GM18505 (cell line): ENCODE measurements around the gene TRAIP.

Experiments used
- ATAC-seq: cut with Tn5 transposase; IDR thresholded peaks from one replicate; pipeline ENCODE4 v1.9.1; 2021; ENCODE audit not compliant: unreplicated experiment
- POLR2A ChIP-seq: IDR thresholded peaks from 4 replicates; pipeline ENCODE4 v1.6.1; 2011; ENCODE audit warnings: borderline replicate concordance; ENCODE audit not compliant: insufficient read depth, insufficient read length; ENCODE audit errors: extremely low read depth

Gene TRAIP

GRCh38 chr3:49886922-49887265, 30.5 kb upstream of the TRAIP start:
- ATAC-seq, result no peak
- TF ChIP-seq POLR2A, result no peak

- no peak for TF ChIP-seq POLR2A
- ATAC-seq, result no peak
These were observed 27.6 kb upstream of the TRAIP start for GRCh38 chr3:49883998-49884397.

DNA sequence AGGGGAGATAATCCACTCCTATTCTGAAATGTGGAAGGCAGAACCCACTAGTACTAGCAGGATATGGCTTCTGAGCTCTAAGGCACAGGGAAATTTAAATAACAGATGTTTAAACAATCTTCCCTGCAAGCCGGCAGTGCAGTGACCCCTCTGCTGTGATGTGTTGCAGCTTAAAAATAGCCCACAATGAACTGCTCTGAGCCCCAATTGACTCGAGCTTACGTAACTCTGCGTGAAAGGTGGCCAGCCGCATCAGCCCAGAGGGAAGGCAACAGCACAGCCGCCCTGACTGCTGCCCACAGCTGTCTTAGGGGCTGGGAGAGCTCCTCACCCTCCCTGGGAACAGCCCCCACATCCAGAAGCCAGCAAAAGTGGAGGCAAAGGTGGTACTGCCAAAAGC, 25.8 kb upstream of the TRAIP start:
- no peak for ATAC-seq
- TF ChIP-seq POLR2A, result no peak

DNA sequence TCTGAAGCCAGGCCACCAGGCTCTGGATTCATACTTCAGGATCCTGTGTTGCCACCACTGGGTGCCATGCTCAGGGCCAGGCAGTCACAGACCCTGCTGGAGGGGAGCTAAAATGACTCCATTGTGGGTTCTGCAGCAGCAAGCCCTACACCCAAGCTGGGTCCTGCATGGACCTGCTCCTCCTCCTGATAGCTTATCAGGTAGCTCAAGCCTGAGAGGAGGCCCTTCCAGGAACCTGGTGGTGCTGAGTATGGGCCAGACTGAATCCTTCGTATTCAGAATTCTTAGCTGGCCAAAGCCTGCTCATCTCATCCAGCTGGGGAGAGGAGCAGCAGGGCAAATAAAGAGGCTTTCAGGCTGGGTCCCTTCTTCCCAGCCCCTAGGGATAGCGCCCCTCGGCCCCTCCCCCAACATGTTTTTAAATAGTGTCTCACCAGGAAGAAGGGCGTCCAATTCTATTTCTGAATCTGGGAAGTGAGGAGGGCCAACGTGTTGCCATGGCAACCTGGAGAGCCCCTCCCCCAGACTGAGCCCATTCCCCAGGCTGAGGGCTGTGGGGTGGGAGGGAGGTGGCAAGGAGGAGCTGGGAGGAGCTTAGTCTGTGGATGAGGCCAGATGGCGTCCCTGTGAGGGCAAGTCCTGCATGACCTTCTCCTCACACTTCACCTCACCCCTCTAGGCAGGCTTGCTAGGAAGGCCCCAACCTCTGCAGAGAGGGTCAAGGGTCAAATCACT, 24.4 kb upstream of the TRAIP start:
- ATAC-seq, result no peak
- no peak for TF ChIP-seq POLR2A

DNA sequence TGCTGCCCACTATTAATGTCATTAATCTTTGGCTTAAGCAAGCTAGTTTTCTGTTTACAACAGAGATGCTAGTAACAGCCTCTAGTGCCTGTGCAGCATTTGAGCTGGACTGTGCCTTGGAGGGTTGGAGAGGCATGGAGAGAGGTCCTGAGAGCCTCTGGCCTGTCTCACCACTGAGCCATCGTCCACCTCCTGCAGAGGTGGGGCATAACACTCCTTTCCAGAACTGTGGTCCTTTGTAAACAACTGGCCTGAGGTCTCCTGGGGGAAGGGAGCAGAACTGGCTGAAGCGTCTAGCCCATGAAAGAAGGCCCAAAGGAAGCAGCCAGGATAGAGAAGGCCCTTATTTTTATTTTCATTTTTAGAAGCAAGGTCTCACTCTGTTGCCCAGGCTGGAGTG, 23.4 kb upstream of the TRAIP start:
- ATAC-seq, result no peak
- no peak for TF ChIP-seq POLR2A

DNA sequence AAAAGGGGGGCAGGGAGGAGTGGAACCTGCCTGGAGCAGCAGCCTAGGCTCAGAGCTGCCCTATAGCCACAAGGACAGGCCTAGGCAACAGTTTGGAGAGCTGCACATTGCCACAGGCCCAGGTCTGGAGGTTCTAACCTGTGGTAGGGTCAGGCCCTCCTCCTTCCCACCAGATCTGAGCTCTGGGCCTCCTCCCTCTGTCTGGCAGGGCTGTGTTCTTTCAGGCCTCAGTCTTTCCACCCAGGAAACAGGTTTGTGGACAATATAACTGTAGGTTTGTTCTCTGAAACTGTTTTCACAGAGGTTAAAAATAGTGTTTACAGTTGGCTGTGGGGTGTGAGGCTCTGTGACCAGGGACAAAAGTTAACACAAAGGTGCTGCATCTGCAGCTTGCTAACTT, 22.3 kb upstream of the TRAIP start:
- ATAC-seq, result no peak
- no peak for TF ChIP-seq POLR2A

- no peak for ATAC-seq
- TF ChIP-seq POLR2A, result no peak
These were observed 21.4 kb upstream of the TRAIP start for GRCh38 chr3:49877716-49878115.

- TF ChIP-seq POLR2A, result no peak
- no peak for ATAC-seq
These were observed 20.2 kb upstream of the TRAIP start for GRCh38 chr3:49876567-49876966.

- TF ChIP-seq POLR2A, result no peak
- no peak for ATAC-seq
These were observed 17.3 kb upstream of the TRAIP start for GRCh38 chr3:49873623-49874022.

GRCh38 chr3:49872801-49873281, 16.5 kb upstream of the TRAIP start:
- no peak for TF ChIP-seq POLR2A
- ATAC-seq, result no peak

DNA sequence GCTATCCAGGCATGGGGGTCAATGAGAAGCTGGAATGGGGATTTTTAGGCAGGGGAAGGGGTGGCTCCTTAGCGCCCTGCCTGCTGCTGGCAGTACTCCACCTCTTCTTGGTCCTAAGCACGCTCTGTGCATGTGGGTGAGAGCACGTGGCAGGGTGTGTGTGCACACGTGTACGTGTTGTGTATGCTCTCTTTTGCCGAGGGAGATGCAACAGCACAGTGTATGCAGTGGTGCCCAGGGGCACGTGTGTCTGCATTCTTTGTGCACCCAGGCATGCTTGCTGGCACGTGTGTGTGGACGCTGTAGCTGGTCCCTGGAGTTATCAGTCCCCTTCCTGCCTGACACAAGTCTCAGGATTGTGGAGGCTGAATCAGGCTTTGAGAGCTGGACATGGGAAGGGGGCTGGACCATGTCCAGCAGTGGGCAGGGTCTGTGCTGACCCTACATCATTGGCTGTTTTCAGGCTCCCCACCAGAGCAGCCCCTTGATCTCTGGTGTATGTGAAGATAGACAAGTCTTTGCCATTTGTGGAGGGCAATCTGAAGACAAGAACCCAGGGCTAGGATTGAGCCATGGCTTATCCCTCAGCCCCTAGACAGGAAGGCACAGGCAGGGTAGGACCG, 15.3 kb upstream of the TRAIP start:
- no peak for ATAC-seq
- no peak for TF ChIP-seq POLR2A

- no peak for TF ChIP-seq POLR2A
- no peak for ATAC-seq
These were observed 13.3 kb upstream of the TRAIP start, which contains the start of gene CAMKV for GRCh38 chr3:49869525-49870126. Gene CAMKV (minus strand): TSS chr3:49869906. CDS start chr3:49862388, 7,518 bp downstream.

- TF ChIP-seq POLR2A, result no peak
- no peak for ATAC-seq
These were observed 12.6 kb upstream of the TRAIP start for GRCh38 chr3:49868862-49869466.
